Measurements from ENCODE around the gene ETFA. TPM values are rescaled to one million over a fixed set of nuclear protein-coding genes. Genes with fewer than 3 reads are reported as not detected.
A peak's percentile ranks its signal among the peaks of the same experiment; 100 is the strongest.

Gene ETFA
- total RNA-seq, 1 donor from 2014 or later = 107 TPM

DNA sequence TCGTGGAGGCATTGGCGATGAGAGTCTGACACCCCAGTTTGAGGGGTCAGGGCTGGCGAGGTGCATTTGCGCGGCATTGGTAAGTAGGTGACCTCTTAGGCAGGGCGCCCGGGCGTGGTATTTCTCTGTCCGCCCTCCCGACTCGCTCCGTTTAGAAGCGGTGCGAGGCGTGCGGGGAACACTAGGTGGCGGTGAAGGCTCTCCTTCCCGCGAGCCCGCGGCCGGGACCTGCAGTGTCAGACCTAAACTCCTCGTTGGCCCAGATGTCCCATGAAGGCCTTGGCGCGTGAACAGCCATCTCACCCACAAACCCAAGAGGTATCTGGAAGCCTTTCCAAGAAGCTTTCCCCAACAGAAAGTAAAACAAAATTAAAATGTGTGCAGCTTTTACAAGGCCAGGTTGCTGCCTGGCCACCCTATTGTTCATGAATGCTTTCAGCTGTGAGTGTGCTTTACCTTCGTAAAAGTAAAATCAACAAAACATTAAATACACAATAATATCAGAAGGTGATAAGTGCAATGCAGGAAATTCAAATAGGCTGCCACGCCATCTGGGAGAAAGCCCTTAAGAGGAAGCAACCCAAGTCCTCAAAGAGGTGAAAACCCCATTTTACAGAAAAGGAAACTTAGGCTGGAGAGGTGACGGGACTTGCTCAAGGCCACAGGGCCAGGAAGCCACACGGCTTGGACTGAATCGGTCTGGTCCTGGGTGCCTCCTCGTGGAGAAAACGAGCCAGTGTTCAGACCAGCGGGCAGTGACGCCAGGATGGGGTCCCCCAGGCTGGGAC, 120.3 kb downstream of the ETFA start:
- Mint-ChIP-seq H3K27ac (no peak overlapping the region), H3K4me1 (peaks cover 15% of the 10 kb centered on the region), H3K36me3 (no peaks in the 10 kb centered on the region), H3K4me3 (peak overlapping the region; percentile 57), H3K9me3 (no peaks in the 10 kb centered on the region), H3K27me3 (ENCODE audit: low read depth) (peaks cover 36% of the 10 kb centered on the region)
- peak; percentile 80 for TF ChIP-seq CTCF (IDR thresholded peaks at IDR 0.05; ENCODE audit: unreplicated experiment)
- DNase-seq (ENCODE audit: low spot score in 2 of 2, unreplicated experiment in 2 of 2) = peak; percentile 63 to 82

DNA sequence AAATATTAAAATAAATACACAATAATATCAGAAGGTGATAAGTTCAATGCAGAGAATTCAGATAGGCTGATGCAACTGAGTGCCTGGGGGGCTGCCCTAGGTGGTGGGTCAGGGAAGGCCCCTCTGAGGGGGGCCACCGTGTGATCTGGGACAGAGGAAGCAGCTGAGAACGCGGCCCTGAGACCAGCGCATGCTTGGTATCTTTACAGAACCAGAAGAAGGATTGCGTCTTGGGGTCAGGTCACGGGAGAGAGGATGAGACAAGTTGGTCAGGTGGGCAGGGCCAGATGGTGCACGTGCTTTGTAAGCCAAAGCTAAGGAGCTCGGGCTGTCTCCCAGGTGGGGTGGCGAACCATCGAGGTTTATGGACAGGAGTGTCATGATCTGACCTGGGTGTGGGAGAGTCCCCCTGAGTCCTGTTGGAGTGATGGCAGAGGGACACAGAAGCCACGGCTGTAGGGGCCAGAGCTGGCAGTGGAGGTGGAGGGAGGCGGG, 121.2 kb downstream of the ETFA start:
- H3K27me3 Mint-ChIP-seq (ENCODE audit: low read depth) = peaks cover 36% of the 10 kb centered on the region
- no peak for DNase-seq (ENCODE audit: low spot score in 2 of 2, unreplicated experiment in 2 of 2)
- no peaks in the 10 kb centered on the region for H3K9me3 Mint-ChIP-seq
- H3K4me3 Mint-ChIP-seq = peak overlapping the region; percentile 57
- no peak for TF ChIP-seq CTCF (IDR thresholded peaks at IDR 0.05; ENCODE audit: unreplicated experiment)
- peaks cover 12% of the 10 kb centered on the region for H3K4me1 Mint-ChIP-seq
- H3K27ac Mint-ChIP-seq = no peak overlapping the region
- H3K36me3 Mint-ChIP-seq = no peaks in the 10 kb centered on the region

DNA sequence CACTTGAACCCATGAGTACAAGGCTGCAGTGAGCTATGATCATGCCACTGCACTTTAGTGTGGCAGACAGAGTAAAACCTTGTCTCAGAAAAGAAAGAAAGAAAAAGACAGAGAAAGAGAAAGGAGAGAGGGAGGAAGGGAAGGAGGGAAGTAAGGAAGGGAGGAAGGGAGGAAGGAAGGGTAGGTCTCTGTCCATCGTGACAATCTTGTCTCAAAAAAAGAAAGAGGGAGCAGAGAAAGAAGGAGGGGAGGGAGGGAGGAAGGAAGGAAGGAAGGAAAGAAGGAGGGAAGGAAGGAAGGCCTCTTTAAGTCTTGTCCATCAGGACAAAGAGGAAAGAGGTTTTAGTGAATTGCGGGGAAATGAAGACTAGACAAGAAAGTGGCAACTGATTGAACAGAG, 122.2 kb downstream of the ETFA start:
- Mint-ChIP-seq H3K27me3 (ENCODE audit: low read depth) (peaks cover 36% of the 10 kb centered on the region), H3K9me3 (no peaks in the 10 kb centered on the region), H3K4me3 (no peak overlapping the region), H3K27ac (no peak overlapping the region), H3K4me1 (peaks cover 21% of the 10 kb centered on the region), H3K36me3 (no peaks in the 10 kb centered on the region)
- no peak for DNase-seq (ENCODE audit: low spot score in 2 of 2, unreplicated experiment in 2 of 2)
- no peak for TF ChIP-seq CTCF (IDR thresholded peaks at IDR 0.05; ENCODE audit: unreplicated experiment)

GRCh38 chr15:76187163-76187562, 124.1 kb downstream of the ETFA start:
- no peak for DNase-seq (ENCODE audit: low spot score in 2 of 2, unreplicated experiment in 2 of 2)
- no peak for TF ChIP-seq CTCF (IDR thresholded peaks at IDR 0.05; ENCODE audit: unreplicated experiment)
- no peaks in the 10 kb centered on the region for H3K9me3 Mint-ChIP-seq
- H3K36me3 Mint-ChIP-seq = no peaks in the 10 kb centered on the region
- H3K27ac Mint-ChIP-seq = no peak overlapping the region
- H3K4me1 Mint-ChIP-seq = peaks cover 27% of the 10 kb centered on the region
- no peak overlapping the region for H3K4me3 Mint-ChIP-seq
- H3K27me3 Mint-ChIP-seq (ENCODE audit: low read depth) = peaks cover 37% of the 10 kb centered on the region

GRCh38 chr15:76185716-76186115, 125.6 kb downstream of the ETFA start:
- H3K4me3 Mint-ChIP-seq = no peak overlapping the region
- H3K9me3 Mint-ChIP-seq = no peaks in the 10 kb centered on the region
- peaks cover 44% of the 10 kb centered on the region for H3K27me3 Mint-ChIP-seq (ENCODE audit: low read depth)
- no peak for DNase-seq (ENCODE audit: low spot score in 2 of 2, unreplicated experiment in 2 of 2)
- TF ChIP-seq CTCF (IDR thresholded peaks at IDR 0.05; ENCODE audit: unreplicated experiment) = peak; percentile 34
- no peak overlapping the region for H3K27ac Mint-ChIP-seq
- no peaks in the 10 kb centered on the region for H3K36me3 Mint-ChIP-seq
- H3K4me1 Mint-ChIP-seq = peaks cover 25% of the 10 kb centered on the region
